Renal cortical epithelial cell (primary cell): ENCODE data around the gene AQP7. TPM values are rescaled to one million over a fixed set of nuclear protein-coding genes. Genes with fewer than 3 reads are reported as not detected.
"Not testable (repeated sequence)": the region's sequence is repeated elsewhere in the genome, so short reads cannot be mapped to it uniquely, and the experiment has no call there.

ENCODE experiments used
- DNase-seq: peaks from one replicate; pipeline ENCODE4 v3.0.0-alpha.2; 2011; ENCODE audit warnings: low read depth
- total RNA-seq: library from RNA; depleted of rRNA; stranded (reverse); fragments of >200 nt; gene quantifications from 2 replicates; pipeline ENCODE4 v1.2.3, GENCODE V29; 2014

The AQP7 gene
- total RNA-seq, 1 donor from 2014 or later: 0.25 TPM

DNA sequence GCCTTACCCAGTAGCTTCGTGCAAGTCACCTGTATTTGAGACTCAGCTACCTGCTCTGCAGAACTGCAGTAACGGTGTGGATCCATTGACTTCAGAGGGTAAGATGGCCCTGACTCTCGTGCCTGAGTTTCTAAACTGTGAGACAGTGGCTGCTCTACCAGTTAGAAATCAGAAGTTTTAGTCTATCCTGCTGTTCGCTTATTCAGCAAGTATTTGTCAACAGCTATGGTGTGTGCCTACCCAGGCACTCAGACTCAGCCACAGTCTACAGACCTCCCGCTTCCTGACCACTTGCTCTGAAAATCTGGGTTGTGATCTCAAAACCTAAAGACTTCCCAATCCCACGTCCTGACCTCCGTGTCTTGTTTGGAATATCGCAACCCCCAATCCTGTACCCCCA, 31.5 kb upstream of the AQP7 start:
- DNase-seq: no peak

DNA sequence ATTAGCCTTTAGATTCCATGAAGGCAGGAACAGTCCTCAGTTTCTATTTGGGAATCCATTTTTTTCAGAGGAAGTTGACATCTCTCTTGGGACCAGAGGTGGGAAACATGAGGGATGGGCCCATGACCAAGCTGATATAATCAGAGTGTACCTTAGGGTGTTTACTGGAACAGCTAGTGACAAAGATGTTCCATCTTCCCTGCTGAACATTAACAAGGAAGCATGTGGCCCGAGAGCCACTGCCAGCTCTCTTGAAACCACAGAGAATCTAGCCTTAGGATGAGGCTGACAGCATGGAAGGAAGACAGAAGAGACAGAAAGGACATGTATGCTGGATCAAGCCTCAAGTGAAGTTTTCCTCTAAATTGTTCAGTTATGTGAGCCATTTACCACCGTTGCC, 29.1 kb upstream of the AQP7 start:
- DNase-seq: peak; percentile 41

DNA sequence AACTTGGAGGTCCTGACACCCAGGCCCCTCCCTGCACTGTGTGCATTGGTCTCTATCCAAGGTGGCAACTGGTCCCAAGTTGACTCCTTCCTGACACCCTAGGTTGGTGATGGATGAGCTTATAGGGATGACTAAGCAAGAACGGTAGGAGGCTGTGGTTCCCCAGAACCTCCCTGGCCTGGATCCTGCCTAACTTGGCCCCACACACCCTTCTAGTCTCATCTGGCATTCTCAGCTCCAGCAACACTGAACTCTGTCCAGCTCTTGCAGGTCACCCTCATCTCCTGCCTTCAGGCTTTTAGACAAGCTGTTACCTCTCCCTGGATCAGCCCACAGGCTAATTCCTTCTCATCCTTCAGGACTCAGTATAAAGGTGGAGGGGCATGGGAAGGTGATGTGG, 28.6 kb upstream of the AQP7 start:
- peak; percentile 38 for DNase-seq

DNA sequence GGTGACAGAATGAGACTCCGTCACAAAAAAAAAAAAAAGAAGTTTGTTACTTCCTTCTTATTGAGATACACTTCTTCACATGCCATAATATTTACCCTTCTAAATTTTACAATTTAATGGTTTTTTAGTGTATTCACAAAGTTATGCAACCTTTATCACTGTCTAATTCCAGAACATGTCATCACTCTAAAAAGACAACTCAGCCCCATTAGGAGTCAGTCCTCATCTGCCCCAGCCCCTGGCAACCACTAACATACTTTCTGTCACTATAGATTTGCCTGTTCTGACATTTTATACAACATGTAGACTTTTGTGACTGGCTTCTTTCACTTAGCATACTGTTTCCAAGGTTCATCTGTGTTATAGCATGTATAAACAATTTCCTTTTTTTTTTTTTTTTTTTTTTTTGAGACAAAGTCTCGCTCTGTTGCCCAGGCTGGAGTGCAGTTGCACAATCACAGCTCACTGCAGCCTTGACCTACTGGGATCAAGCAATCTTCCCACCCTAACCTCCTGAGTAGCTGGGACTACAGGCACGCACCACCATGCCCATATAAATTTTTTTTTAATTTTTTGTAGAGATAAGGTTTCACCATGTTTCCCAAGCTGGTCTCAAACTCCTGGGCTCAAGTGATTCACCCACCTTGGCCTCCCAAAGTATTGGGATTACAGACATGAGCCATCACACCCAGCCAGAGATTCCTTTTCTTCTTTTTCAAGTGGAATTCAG, 27.1 kb upstream of the AQP7 start:
- DNase-seq: peak; percentile 60

DNA sequence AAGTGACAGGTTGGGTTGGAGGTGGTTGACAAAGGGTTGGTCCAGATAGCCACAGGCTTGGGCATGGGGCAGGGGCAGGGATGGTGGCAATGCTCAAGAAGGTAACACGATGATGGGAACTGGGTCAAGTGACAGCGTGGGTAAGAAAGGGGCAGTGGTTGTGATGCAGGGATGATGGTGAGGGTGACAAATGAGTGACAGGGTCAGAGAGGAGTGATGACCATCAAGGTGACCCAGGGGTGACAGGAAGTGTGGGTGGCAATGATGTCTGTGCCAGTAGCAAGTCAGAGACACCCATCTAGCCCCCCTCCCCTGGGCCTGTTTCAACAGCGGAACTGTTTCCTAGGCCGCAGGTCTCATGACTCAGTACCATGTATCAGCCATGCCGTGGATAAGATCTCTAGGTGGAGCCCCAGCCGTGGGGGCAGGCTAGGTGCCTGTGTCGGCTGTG, 24.5 kb upstream of the AQP7 start:
- DNase-seq: no peak

DNA sequence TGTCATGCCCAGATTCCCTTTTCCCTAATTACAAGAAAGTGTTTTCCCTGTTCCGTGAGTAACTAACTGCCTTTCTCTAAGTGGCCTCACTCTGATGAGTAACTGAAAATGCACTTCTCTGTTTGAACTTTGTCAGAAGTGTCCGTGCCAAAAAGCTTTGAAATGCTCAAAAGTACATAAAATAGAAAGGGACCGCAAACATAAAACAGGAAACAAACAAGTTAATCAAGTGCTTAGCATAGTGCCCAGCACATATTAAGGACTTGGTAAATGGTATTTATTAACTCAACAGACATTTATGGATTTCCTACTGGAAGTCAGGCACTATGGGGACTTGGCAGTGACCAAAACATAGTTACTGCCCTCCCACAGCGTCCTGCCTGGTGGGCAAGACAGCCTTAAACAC, 22.8 kb upstream of the AQP7 start:
- peak; percentile 86 for DNase-seq

DNA sequence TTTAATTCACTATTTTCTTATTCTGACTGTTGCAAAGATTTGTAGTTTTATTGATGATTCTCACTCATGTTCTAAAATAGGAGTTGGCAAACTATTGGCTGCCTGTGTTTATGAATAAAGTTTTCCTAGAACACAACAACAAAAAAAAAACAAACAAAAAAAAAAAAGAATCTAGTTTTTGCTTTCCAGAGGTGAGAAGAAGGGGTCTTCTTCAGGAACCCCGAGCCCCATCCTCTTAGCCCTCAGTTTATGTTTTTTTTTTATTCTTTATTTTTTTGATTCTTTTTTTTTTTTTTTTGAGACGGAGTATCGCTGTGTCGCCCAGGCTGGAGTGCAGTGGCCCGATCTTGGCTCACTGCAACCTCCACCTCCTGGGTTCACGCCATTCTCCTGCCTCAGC, 22.1 kb upstream of the AQP7 start:
- DNase-seq: not testable (repeated sequence)

DNA sequence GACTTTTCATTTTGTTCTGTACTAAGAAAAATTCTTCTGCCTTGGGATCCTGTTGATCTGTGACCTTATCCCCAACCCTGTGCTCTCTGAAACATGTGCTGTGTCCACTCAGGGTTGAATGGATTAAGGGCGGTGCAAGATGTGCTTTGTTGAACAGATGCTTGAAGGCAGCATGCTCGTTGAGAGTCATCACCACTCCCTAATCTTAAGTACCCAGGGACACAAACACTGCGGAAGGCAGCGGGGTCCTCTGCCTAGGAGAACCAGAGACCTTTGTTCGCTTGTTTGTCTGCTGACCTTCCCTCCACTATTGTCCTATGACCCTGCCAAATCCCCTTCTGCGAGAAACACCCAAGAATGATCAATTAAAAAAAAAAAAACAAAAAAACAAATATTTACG, 21.7 kb upstream of the AQP7 start:
- DNase-seq: not testable (repeated sequence)

DNA sequence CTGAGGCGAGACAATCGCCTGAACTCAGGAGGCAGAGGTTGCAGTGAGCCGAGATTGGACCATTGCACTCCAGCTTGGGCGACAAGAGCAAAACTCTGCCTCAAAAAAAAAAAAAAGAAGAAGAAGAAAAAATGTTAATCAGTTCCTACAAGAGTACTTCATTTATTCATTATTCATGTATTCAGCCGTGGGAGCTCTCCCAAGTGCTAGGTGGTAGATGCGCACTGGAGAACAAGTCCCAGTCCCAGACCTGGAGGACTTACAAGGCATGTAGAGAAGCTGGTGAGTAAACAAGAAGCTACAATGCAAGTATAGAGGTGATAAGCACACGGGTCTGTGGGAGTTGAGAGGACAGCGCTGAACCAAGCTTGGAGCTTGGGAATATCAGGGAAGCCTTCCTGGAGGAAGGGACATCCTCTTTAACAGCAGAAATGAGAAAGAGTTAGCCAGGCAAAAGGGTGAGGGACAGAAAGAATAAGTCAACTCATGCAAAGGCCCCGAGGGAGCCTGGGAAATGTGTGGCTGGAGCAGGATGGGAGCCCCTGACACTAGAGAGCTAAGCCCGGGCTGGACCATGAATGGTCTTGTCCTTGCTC, 17.4 kb upstream of the AQP7 start:
- DNase-seq: no peak

DNA sequence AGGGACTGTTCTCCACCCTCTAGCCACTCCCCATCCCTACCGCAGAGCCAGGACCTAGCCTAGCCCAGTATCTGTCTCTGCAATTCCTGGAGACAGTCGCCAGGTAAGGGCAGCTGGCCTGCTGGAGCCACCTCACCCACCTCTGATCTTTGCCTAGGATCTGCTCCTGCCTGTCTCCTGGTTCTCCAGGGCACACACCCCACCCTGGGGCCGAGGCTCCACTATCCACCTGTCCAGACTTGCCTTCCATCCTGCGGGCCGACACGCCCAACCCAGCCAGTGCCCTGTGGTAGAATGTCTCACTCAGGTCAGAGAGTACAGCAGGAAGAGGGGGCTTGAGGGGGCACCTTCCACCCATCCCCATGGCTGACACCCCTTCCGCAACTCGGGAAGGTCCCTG, 15.7 kb upstream of the AQP7 start:
- no peak for DNase-seq

DNA sequence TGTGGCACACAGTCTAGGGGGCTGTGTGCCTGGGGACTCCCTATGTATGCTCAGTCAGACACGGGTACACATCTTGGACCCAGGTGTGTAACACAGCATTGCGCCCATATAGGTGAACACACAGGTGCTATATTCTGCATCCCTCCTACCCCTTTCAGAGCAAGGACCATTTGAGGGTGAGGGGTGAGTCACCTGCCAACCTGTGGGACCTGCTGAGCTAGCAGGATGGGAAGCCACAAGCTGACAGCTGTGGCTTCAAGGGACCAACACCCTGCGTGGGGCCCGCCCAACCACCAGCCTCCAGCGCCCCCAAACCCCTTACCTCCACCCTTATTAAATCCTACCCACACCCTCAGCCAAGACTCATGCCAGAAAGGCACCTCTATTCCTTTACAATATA, 14.6 kb upstream of the AQP7 start:
- no peak for DNase-seq

DNA sequence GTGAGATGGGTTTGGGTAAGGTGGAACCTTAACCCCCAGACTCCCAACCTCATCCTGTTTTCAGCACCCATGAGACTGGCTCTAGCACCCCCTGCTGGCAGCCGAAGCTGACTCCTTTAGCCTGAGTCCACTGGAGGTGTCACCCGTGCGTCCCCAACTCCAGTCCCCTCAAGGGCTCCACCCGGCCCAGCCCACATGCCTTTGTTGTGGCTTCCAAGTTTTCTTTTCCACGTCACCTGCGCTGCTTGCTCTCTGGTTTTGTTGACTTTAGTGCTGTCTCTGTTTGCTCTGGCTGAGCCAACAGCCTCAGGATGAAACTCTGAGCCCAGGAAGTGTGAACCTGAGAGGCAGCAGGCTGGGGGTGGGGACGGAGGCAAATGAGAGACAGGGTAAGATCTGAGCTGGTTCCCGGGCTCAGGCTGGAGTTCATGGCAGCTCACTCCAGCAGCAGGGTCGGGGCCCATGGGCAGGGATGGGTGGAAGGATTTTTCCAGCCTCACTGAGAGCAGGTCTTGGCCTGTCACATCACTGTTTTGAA, 13.2 kb upstream of the AQP7 start:
- peak; percentile 60 for DNase-seq

DNA sequence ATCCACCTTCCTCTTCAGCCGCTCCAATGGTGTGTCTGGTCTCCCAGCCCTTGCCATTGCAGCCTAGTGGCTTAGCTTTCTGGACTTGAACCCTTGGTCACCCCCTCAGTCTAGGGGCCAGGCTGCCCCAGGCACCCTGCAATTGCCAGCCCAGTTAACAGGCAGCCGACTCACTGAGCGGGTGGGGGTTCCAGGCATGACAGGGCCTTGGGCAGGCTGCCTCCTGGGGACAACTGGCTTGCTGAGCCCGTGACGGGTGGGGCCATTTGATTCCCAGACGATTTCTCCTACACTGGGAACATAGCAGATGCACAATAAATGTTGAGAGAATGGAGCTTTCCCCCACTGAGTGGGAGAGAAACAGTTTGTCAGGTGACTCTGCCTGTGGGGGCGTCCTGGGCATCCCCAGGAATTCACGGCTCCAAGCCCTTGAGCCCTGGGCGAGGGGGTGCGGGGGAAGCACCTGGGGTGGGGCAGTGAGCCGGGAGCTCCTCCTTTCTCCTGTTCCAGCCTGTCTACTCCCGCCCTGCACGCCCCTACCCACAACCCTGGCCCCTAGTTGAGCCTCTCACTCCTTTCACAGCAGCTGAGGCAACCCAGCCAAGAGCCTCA, 12.6 kb upstream of the AQP7 start:
- no peak for DNase-seq

DNA sequence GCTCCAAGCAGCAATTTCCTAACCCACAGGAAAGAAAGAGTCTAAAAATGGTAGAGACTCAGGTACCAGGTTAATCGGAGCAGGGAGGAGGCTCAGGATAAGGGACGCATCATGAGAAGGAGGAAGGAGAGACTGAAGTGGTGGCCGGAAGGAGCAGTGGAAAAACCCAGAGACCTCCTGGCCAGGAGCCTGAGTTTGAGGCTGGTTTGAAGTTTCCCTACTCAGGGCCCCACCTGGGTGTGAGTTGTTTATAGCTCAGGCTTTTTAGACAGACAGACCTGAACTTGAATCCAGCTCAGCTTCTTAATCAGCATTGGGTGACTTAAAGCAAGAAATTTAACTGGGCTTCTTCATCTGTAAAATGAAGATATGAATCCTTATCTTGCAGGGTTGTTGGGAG, 11.9 kb upstream of the AQP7 start:
- DNase-seq: no peak

DNA sequence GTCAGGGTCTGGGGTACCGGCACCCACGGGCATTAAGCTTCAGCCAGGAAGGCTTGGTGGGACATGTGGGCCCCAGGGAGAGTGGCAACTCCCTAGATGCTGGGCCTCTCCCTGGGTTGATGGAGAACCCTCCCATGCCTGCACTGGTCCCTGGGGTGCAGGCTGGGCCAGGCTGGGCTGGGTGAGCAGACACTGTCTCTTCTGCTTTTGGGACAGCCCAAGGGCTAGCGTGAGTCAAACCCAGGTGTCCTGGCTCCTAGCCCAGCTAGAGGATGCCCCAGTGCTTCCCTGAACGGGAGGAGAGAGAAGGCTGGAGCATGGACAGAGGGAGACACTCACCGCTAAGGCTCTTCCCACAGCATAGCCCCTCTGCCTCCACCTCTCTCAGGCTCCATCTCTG, 5.7 kb upstream of the AQP7 start:
- DNase-seq: no peak

DNA sequence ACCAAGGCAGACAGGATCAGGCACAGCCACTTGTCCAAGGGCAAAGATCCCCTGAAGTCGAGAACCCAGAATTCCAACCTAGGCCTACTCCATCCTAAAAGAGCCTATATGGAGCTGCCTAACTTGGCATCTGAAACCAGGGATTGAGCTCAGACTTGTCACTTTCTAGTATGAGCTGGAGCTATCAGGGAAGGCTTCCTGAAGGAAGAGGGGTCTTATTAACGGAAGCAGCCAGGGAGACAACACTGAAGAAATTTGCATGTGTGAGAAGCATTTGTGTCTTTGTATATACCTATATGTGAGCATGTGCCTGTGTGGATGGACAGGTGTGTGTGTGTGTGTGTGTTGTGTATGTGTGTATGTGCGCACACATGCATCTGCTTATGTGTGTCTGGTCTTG, 4.7 kb upstream of the AQP7 start:
- DNase-seq: no peak

DNA sequence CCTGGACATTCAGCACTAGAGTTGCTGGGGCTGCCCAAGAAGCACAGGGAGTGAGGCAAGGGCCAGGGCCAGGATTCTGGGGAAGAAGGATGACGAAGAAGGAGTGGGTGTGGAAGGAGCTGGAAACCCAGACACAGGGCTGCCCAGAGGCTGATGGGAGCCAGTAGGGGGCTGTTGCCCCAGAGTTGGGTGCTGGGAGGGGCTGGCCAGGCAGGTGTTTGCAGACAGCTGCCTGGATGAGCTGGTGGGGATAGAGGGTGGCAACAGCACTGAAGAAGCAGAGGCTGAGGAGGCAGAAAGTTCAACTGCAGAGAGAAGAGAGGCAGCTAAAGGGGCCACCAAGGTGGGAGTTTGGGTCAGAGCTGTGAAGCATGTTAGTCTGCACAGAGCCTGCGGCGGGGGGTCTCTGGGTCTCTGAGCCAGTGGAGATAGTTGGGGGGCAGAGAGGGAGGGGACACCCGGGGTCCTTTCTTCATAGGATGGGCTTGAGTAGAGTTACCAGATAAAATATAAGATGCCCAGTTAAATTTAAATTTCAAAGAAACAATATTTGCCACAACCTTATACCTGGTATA, 2.5 kb upstream of the AQP7 start:
- DNase-seq: no peak

DNA sequence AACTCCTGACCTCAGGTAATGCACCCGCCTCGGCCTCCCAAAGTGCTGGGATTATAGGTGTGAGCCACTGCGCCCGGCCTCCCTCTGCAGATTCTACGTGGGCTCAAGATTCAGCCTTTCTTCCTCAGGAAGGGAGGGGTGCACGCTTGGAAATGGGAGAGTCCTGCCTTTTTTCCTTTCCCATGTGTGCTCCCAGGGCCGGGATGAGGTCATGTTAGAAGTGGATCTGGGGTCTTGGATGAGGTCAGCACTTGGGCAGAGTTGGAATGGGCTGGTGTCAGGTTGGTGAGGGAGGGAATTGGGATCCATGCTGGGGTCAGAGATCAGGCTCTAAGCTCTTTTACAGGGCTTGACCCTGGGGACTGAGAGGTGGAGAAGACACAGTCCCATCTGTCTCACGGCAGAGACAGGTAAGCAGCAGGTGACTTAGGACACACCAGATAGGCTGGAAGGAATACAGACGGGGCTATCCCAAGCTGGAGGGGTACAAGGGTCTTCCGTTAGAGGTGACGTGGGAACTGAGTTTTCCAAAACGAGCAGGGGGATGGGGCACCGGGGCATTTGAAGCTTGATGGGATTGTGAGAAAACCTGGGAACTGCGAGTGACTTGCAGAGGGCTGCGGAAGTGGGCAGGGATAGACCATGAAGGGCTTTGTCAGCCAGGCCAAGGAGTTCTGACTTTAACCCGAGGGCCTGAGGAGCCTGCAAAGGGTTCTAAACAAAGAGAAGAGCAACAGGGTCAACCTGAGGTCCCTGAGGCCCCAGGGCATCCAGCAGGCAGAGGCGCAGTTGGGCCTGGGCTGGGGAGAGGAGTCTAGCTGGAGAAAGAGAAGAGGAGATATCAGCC, 1.8 kb upstream of the AQP7 start:
- no peak for DNase-seq

DNA sequence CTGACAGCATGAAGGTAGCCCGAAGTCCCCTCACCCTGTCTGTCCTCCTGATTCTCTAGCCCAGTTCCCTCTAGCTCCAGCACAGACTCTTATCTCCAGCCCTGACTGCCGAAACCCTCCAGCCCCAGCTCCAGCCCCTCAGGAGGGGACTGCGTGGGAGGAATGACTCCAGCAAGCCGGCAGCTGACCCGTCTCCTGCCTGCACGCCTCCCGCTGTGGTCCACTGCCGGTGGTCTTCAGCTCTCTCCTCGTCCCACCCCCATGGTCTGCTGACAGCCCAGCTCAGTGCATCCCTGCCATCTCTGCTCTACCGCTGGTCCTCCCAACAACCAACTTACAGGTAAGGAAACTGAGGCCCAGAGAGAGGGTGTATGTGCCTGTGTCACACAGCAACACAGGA, 559 bp downstream of the AQP7 start:
- DNase-seq: not testable (repeated sequence)

DNA sequence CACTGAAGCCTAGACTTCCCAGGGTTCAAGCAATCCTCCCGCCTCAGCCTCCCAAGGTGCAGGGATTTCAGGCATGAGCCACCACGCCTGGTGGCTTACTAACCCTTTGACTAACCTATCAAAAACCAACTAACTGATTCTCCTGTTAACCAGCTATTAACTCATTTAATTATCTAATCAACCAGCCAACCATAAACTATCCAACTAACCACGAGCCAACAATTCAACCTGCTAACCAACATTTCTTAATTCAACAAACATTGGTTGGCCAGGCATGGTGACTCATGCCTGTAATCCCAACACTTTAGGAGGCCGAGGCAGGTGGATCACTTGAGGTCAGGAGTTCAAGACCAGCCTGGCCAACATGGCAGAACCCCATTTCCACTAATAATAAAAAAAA, 3.3 kb downstream of the AQP7 start:
- DNase-seq: peak; percentile 61

DNA sequence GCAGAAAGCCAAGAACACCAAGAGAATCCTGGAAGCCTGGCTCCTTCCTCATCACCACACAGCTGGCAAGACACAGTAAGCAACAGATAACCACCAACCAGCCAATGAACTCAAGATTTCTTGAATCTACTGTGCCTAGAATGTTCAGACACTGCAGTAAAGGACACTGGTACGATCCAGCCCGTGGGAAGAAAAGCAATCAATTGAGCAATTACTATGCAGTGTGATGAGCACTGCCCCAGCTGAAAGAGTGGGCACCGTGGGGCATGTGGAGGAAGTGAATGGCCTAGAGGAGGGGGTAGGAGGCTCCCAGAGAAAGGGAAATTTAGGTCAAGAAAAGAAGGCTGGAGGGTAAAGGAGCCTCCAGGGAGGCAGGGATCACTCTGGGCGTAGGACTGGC, 4.6 kb downstream of the AQP7 start:
- DNase-seq: not testable (repeated sequence)
